Measurements from ENCODE around the gene SNED1.

- TF ChIP-seq CTCF (IDR thresholded peaks at IDR 0.05), result no peak
- no peak for TF ChIP-seq POLR2AphosphoS5 (IDR thresholded peaks at IDR 0.05)
Observed at GRCh38 chr2:240970816-240971215, 27.6 kb upstream of the SNED1 start.

Data from breast epithelium (tissue), 3 donors.